ENCODE results near the gene PAFAH2. TPM values are rescaled to one million over a fixed set of nuclear protein-coding genes. Genes with fewer than 3 reads are reported as not detected.

The PAFAH2 gene
- total and polyA plus RNA-seq, 2 donors from 2014 or later = 21.0 to 23.5 TPM

GRCh38 chr1:26029864-26030481, 32.1 kb upstream of the PAFAH2 start:
- Histone ChIP-seq H3K9ac (ENCODE audit: low read length in 3 of 3) (no peak overlapping the region), H3K4me1 (ENCODE audit: control insufficient read depth in 2 of 3, insufficient read depth in 2 of 3, low read depth in 1 of 3, low read length in 3 of 3) (peaks cover 0 to 4% (median 0%) of the 10 kb centered on the region in 3 donors), H3K9me3 (ENCODE audit: control insufficient read depth in 2 of 3, insufficient read depth in 1 of 3, low read length in 3 of 3) (no peaks in the 10 kb centered on the region), H3K27ac (ENCODE audit: low read depth in 2 of 2, low read length in 2 of 2) (no peak overlapping the region), H3K36me3 (ENCODE audit: control insufficient read depth in 2 of 3, insufficient read depth in 3 of 3, low read length in 3 of 3) (no peaks in the 10 kb centered on the region), H3K27me3 (ENCODE audit: control insufficient read depth, insufficient read depth, low read length) (no peaks in the 10 kb centered on the region), H3K4me3 (ENCODE audit: low read length in 3 of 3) (no peak overlapping the region)
- intact Hi-C loops (cut with DNase I) = no loop called here
- FAIRE-seq (no peak), DNase-seq (no peak)
- TF ChIP-seq CTCF (IDR thresholded peaks at IDR 0.05; ENCODE audit: borderline replicate concordance, extremely low read depth, insufficient read depth) = no peak

DNA sequence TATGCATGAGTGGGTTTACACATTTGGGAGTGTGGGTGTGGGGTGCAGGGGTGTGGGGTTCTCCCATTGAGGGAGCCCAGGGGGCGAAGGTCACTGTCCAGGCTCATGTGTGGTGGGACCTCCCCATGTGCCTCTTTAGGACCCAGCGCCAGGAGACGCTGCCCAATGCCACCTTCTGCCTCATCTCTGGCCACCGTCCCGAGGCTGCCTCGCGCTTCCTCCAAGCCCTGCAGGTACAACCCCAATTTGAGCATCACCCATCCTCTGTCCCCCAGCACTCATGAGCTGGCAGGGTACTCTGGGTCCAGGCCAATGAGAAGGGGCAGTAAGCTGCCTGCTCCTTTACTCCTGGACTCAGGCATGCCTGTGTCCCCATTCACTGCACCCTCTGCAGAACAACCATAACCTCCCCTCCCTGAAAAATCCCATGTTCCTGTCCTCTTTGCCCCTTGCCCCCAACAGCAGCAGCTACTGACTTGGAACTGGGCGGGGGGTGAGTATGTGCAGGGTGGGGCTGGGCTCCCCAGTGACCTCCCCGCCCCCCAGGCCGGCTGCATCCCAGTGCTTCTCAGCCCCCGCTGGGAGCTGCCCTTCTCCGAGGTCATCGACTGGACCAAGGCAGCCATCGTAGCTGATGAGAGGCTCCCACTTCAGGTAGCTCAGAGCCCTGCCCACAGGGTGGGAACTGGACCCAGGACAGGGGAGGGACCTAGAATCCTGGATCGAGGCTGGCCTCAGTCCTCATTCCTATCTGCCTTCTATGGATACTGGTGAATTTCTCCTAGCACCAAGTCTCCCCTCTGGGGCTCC, 31.4 kb upstream of the PAFAH2 start:
- H3K27me3 ChIP-seq (ENCODE audit: control insufficient read depth, insufficient read depth, low read length) = no peaks in the 10 kb centered on the region
- H3K4me1 ChIP-seq (ENCODE audit: control insufficient read depth in 2 of 3, insufficient read depth in 2 of 3, low read depth in 1 of 3, low read length in 3 of 3) = no peaks in the 10 kb centered on the region
- no peak for TF ChIP-seq CTCF (IDR thresholded peaks at IDR 0.05; ENCODE audit: borderline replicate concordance, extremely low read depth, insufficient read depth)
- no peak overlapping the region for H3K4me3 ChIP-seq (ENCODE audit: low read length in 3 of 3)
- no peaks in the 10 kb centered on the region for H3K9me3 ChIP-seq (ENCODE audit: control insufficient read depth in 2 of 3, insufficient read depth in 1 of 3, low read length in 3 of 3)
- no peaks in the 10 kb centered on the region for H3K36me3 ChIP-seq (ENCODE audit: control insufficient read depth in 2 of 3, insufficient read depth in 3 of 3, low read length in 3 of 3)
- no peak overlapping the region for H3K27ac ChIP-seq (ENCODE audit: low read depth in 2 of 2, low read length in 2 of 2)
- no peak for DNase-seq
- FAIRE-seq = no peak
- no peak overlapping the region for H3K9ac ChIP-seq (ENCODE audit: low read length in 3 of 3)
- intact Hi-C loops (cut with DNase I) = no loop called here

- intact Hi-C loops (cut with DNase I) = no loop called here
Observed at GRCh38 chr1:26028490-26028980, 30.7 kb upstream of the PAFAH2 start.

More at GRCh38 chr1:26028490-26028980, 30.7 kb upstream of the PAFAH2 start:
- Histone ChIP-seq H3K27ac (ENCODE audit: low read depth in 2 of 2, low read length in 2 of 2) (no peak overlapping the region), H3K27me3 (ENCODE audit: control insufficient read depth, insufficient read depth, low read length) (no peaks in the 10 kb centered on the region), H3K9me3 (ENCODE audit: control insufficient read depth in 2 of 3, insufficient read depth in 1 of 3, low read length in 3 of 3) (no peaks in the 10 kb centered on the region), H3K4me3 (ENCODE audit: low read length in 3 of 3) (no peak overlapping the region), H3K36me3 (ENCODE audit: control insufficient read depth in 2 of 3, insufficient read depth in 3 of 3, low read length in 3 of 3) (no peaks in the 10 kb centered on the region), H3K9ac (ENCODE audit: low read length in 3 of 3) (no peak overlapping the region), H3K4me1 (ENCODE audit: control insufficient read depth in 2 of 3, insufficient read depth in 2 of 3, low read depth in 1 of 3, low read length in 3 of 3) (no peaks in the 10 kb centered on the region)
- FAIRE-seq (no peak), DNase-seq (no peak)
- TF ChIP-seq CTCF (IDR thresholded peaks at IDR 0.05; ENCODE audit: borderline replicate concordance, extremely low read depth, insufficient read depth) = no peak

Data from kidney (tissue), 14 donors.